Esophagus muscularis mucosa (tissue), 4 donors: ENCODE data around the gene FAM174B. TPM values are rescaled to one million over a fixed set of nuclear protein-coding genes. Genes with fewer than 3 reads are reported as not detected.

Experiments used
- DNase-seq: peaks from one replicate; pipeline ENCODE4 v3.0.0-alpha.2; 2017; ENCODE audit errors: extremely low spot score
- H3K27ac ChIP-seq, 4 donors: fragments of 200-600 bp; sonication (generic); replicated peaks in 1 of 4; 1 replicate in 3 of 4; 2 replicates in 1 of 4; pipeline ENCODE4 v1.5.1; 2016 to 2019; ENCODE audit warnings: mild to moderate bottlenecking in 1 of 4
- H3K27me3 ChIP-seq, 4 donors: fragments of 200-600 bp; sonication (generic); one replicate each; pipeline versions ENCODE4 v1.5.1 to v1.6.0; 2016 to 2019
- H3K36me3 ChIP-seq, 4 donors: fragments of 200-600 bp; sonication (generic); one replicate each; pipeline ENCODE4 v1.5.1; 2016 to 2019
- H3K4me1 ChIP-seq, 4 donors: fragments of 200-600 bp; sonication (generic); one replicate each; pipeline ENCODE4 v1.5.1; 2016 to 2019
- H3K4me3 ChIP-seq, 4 donors: fragments of 200-600 bp; sonication (generic); 1 replicate in 2 of 4; 2 replicates in 2 of 4; pipeline ENCODE4 v1.5.1; 2016 to 2019; ENCODE audit warnings: mild to moderate bottlenecking in 4 of 4, moderate library complexity in 1 of 4
- H3K9me3 ChIP-seq, 4 donors: fragments of 200-600 bp; sonication (generic); 1 replicate in 3 of 4; 2 replicates in 1 of 4; pipeline ENCODE4 v1.5.1; 2016 to 2019
- CTCF ChIP-seq, 3 experiments: fragments of 200-600 bp in 2 of 3; fragments of 450-650 bp in 1 of 3; sonication (generic) in 2 of 3; IDR thresholded peaks; one replicate each; pipeline ENCODE4 v1.5.1; 2017 to 2019; ENCODE audit warnings: antibody characterized with exemption in 3 of 3, mild to moderate bottlenecking in 2 of 3, moderate library complexity in 1 of 3
- EP300 ChIP-seq: sonication (generic); formaldehyde crosslinking; IDR thresholded peaks from one replicate; pipeline ENCODE4 v1.6.1; 2017; ENCODE audit warnings: antibody characterized with exemption
- POLR2A ChIP-seq: fragments of 450-650 bp; IDR thresholded peaks from one replicate; pipeline ENCODE4 v1.6.1; 2017; ENCODE audit warnings: antibody characterized with exemption, moderate library complexity, mild to moderate bottlenecking, low read depth
- POLR2AphosphoS5 ChIP-seq, 2 donors: sonication (generic); formaldehyde crosslinking; IDR thresholded peaks; one replicate each; pipeline ENCODE4 v1.6.1; 2017; ENCODE audit warnings: antibody characterized with exemption in 2 of 2
- WGBS: methylation state at CpG from one replicate; pipeline ENCODE4 v1.1.5; 2018; 5-methylcytosine and 5-hydroxymethylcytosine counted together
- intact Hi-C: fragments of 100-400 bp; cut with DNase I; formaldehyde crosslinking; loops from one replicate; pipeline ENCODE4 v1.15.1; 2023
- total RNA-seq, 4 donors: library from RNA; depleted of rRNA; stranded (reverse); fragments of >200 nt; gene quantifications; one replicate each; pipeline versions ENCODE4 v1.1.0 to v1.2.1, GENCODE V29; 2016

FAM174B gene
- total RNA-seq, 4 donors from 2014 or later = 7.5 to 15.2 (median 9.9) TPM

- 80% methylated on average over 4 of the region's 4 CpGs for WGBS
- intact Hi-C loops = loop anchor here (10.0 kb wide), 1 partner anchor 100 kb away; no protein-coding TSS in a partner anchor
- no peak for TF ChIP-seq POLR2AphosphoS5 (IDR thresholded peaks at IDR 0.05)
- TF ChIP-seq EP300 = no peak
- TF ChIP-seq POLR2A = no peak
- no peak for TF ChIP-seq CTCF (IDR thresholded peaks at IDR 0.05)
- H3K4me1 ChIP-seq = peaks cover 24 to 37% (median 27%) of the 10 kb centered on the region in 4 donors
- H3K9me3 ChIP-seq = no peaks in the 10 kb centered on the region
- no peak overlapping the region for H3K4me3 ChIP-seq
- H3K36me3 ChIP-seq = peaks cover 0 to 8% (median 0%) of the 10 kb centered on the region in 4 donors
- H3K27me3 ChIP-seq = no peaks in the 10 kb centered on the region
- no peak for DNase-seq
- H3K27ac ChIP-seq = peak overlapping the region in 1 of 4 donors; percentile 7
These were observed 41.3 kb downstream of the FAM174B start for GRCh38 chr15:92614301-92614700.

- H3K27me3 ChIP-seq = no peaks in the 10 kb centered on the region
- intact Hi-C loops = loop anchor here (10.0 kb wide), 1 partner anchor 101 kb away; no protein-coding TSS in a partner anchor
- WGBS = 83% methylated on average over 1 of the region's 7 CpGs
- H3K4me1 ChIP-seq = peaks cover 20 to 32% (median 22%) of the 10 kb centered on the region in 4 donors
- H3K27ac ChIP-seq = peak overlapping the region in 1 of 4 donors; percentile 7
- TF ChIP-seq POLR2AphosphoS5 (IDR thresholded peaks at IDR 0.05) = no peak
- no peak for TF ChIP-seq CTCF (IDR thresholded peaks at IDR 0.05)
- H3K9me3 ChIP-seq = no peaks in the 10 kb centered on the region
- no peak for DNase-seq
- H3K36me3 ChIP-seq = peaks cover 0 to 8% (median 0%) of the 10 kb centered on the region in 4 donors
- H3K4me3 ChIP-seq = no peak overlapping the region
These were observed 41.7 kb downstream of the FAM174B start for GRCh38 chr15:92613841-92614240.

- Histone ChIP-seq H3K36me3 (peaks cover 0 to 5% (median 0%) of the 10 kb centered on the region in 4 donors), H3K4me1 (peaks cover 11 to 22% (median 14%) of the 10 kb centered on the region in 4 donors), H3K27ac (no peak overlapping the region), H3K9me3 (no peaks in the 10 kb centered on the region), H3K4me3 (no peak overlapping the region), H3K27me3 (no peaks in the 10 kb centered on the region)
- intact Hi-C loops = loop anchor here (10.0 kb wide), 1 partner anchor 102 kb away; no protein-coding TSS in a partner anchor
- TF ChIP-seq EP300 = no peak
- no peak for TF ChIP-seq CTCF (IDR thresholded peaks at IDR 0.05)
- TF ChIP-seq POLR2AphosphoS5 (IDR thresholded peaks at IDR 0.05) = no peak
- no peak for TF ChIP-seq POLR2A
- DNase-seq = no peak
- WGBS = 87% methylated on average over 4 of the region's 4 CpGs
These were observed 42.7 kb downstream of the FAM174B start for GRCh38 chr15:92612891-92613290.

GRCh38 chr15:92611995-92612745 lies 43.4 kb downstream of the FAM174B start:
- Histone ChIP-seq H3K4me3 (no peak overlapping the region), H3K9me3 (no peaks in the 10 kb centered on the region), H3K36me3 (no peaks in the 10 kb centered on the region), H3K27me3 (no peaks in the 10 kb centered on the region), H3K27ac (no peak overlapping the region), H3K4me1 (peaks cover 4 to 15% (median 7%) of the 10 kb centered on the region in 4 donors)
- DNase-seq = no peak
- peak in 2 of 3 experiments; percentile 26 to 27 for TF ChIP-seq CTCF (IDR thresholded peaks at IDR 0.05)
- no peak for TF ChIP-seq POLR2A
- TF ChIP-seq EP300 = no peak
- TF ChIP-seq POLR2AphosphoS5 (IDR thresholded peaks at IDR 0.05) = no peak
- intact Hi-C loops = loop anchor here (10.0 kb wide), 1 partner anchor 103 kb away; no protein-coding TSS in a partner anchor
- WGBS = 72% methylated on average over 6 of the region's 7 CpGs
